Duodenal mucosa (tissue), 2 donors: ENCODE results near the gene EPHA6.
"Not testable (repeated sequence)": the region's sequence is repeated elsewhere in the genome, so short reads cannot be mapped to it uniquely, and the experiment has no call there.

ENCODE experiments used
- H3K27ac ChIP-seq: one replicate; pipeline ENCODE4 v1.7.0; 2013; ENCODE audit warnings: low read depth, low read length
- H3K27me3 ChIP-seq, 2 donors: one replicate each; pipeline ENCODE4 v1.7.0; 2013; ENCODE audit warnings: low read length in 2 of 2, control low read depth in 1 of 2; ENCODE audit not compliant: insufficient read depth in 2 of 2, control insufficient read depth in 1 of 2
- H3K36me3 ChIP-seq, 2 donors: one replicate each; pipeline ENCODE4 v1.7.0; 2013; ENCODE audit warnings: low read length in 2 of 2, control low read depth in 1 of 2; ENCODE audit not compliant: insufficient read depth in 2 of 2, control insufficient read depth in 1 of 2
- H3K4me1 ChIP-seq, 2 donors: one replicate each; pipeline ENCODE4 v1.7.0; 2013; ENCODE audit warnings: low read length in 2 of 2, control low read depth in 1 of 2; ENCODE audit not compliant: insufficient read depth in 2 of 2, control insufficient read depth in 1 of 2
- H3K4me3 ChIP-seq, 2 donors: one replicate each; pipeline ENCODE4 v1.7.0; 2013; ENCODE audit warnings: low read length in 2 of 2, low read depth in 1 of 2
- H3K9ac ChIP-seq, 2 donors: one replicate each; pipeline ENCODE4 v1.7.0; 2013; ENCODE audit warnings: low read length in 2 of 2, low read depth in 1 of 2
- H3K9me3 ChIP-seq, 2 donors: one replicate each; pipeline ENCODE4 v1.7.0; 2013; ENCODE audit warnings: low read length in 2 of 2, control low read depth in 1 of 2; ENCODE audit not compliant: control insufficient read depth in 1 of 2

Gene EPHA6

GRCh38 chr3:97510795-97511194, 696.4 kb downstream of the EPHA6 start:
- Histone ChIP-seq H3K27ac (no peak overlapping the region), H3K9ac (no peak overlapping the region), H3K4me3 (no peak overlapping the region), H3K4me1 (peaks cover 6 to 9% of the 10 kb centered on the region in 2 donors), H3K36me3 (no peaks in the 10 kb centered on the region), H3K27me3 (no peaks in the 10 kb centered on the region), H3K9me3 (no peaks in the 10 kb centered on the region)

- H3K9me3 ChIP-seq = no peaks in the 10 kb centered on the region
- H3K4me3 ChIP-seq = no peak overlapping the region
- no peak overlapping the region for H3K27ac ChIP-seq
- H3K4me1 ChIP-seq = peaks cover 6 to 9% of the 10 kb centered on the region in 2 donors
- H3K27me3 ChIP-seq = no peaks in the 10 kb centered on the region
- no peaks in the 10 kb centered on the region for H3K36me3 ChIP-seq
- no peak overlapping the region for H3K9ac ChIP-seq
Measured at GRCh38 chr3:97515076-97515475, 700.7 kb downstream of the EPHA6 start.

GRCh38 chr3:97530691-97531090, 716.3 kb downstream of the EPHA6 start:
- Histone ChIP-seq H3K27ac (no peak overlapping the region), H3K9ac (no peak overlapping the region), H3K36me3 (no peaks in the 10 kb centered on the region), H3K27me3 (no peaks in the 10 kb centered on the region), H3K9me3 (no peaks in the 10 kb centered on the region), H3K4me3 (no peak overlapping the region), H3K4me1 (no peaks in the 10 kb centered on the region)

GRCh38 chr3:97547573-97547972, 733.2 kb downstream of the EPHA6 start:
- not testable (repeated sequence) for H3K36me3 ChIP-seq, H3K27me3 ChIP-seq, H3K27ac ChIP-seq, H3K4me3 ChIP-seq, H3K9me3 ChIP-seq, H3K4me1 ChIP-seq, H3K9ac ChIP-seq

- no peak overlapping the region for H3K27ac ChIP-seq
- no peaks in the 10 kb centered on the region for H3K9me3 ChIP-seq
- H3K27me3 ChIP-seq = no peaks in the 10 kb centered on the region
- H3K36me3 ChIP-seq = no peaks in the 10 kb centered on the region
- no peak overlapping the region for H3K9ac ChIP-seq
- H3K4me3 ChIP-seq = no peak overlapping the region
- H3K4me1 ChIP-seq = no peaks in the 10 kb centered on the region
Measured at GRCh38 chr3:97550408-97550807, 736.0 kb downstream of the EPHA6 start.

- H3K4me3 ChIP-seq = no peak overlapping the region
- no peaks in the 10 kb centered on the region for H3K36me3 ChIP-seq
- no peaks in the 10 kb centered on the region for H3K9me3 ChIP-seq
- H3K4me1 ChIP-seq = no peaks in the 10 kb centered on the region
- no peaks in the 10 kb centered on the region for H3K27me3 ChIP-seq
- no peak overlapping the region for H3K27ac ChIP-seq
- no peak overlapping the region for H3K9ac ChIP-seq
Measured at GRCh38 chr3:97552186-97552585, 737.8 kb downstream of the EPHA6 start.

- Histone ChIP-seq H3K27me3 (no peaks in the 10 kb centered on the region), H3K4me3 (no peak overlapping the region), H3K9ac (no peak overlapping the region), H3K9me3 (no peaks in the 10 kb centered on the region), H3K36me3 (no peaks in the 10 kb centered on the region), H3K27ac (no peak overlapping the region), H3K4me1 (no peaks in the 10 kb centered on the region)
Measured at GRCh38 chr3:97575742-97576141, 761.3 kb downstream of the EPHA6 start.

GRCh38 chr3:97576221-97576620, 761.8 kb downstream of the EPHA6 start:
- H3K27ac ChIP-seq = no peak overlapping the region
- H3K9ac ChIP-seq = no peak overlapping the region
- H3K27me3 ChIP-seq = no peaks in the 10 kb centered on the region
- H3K4me1 ChIP-seq = no peaks in the 10 kb centered on the region
- no peak overlapping the region for H3K4me3 ChIP-seq
- no peaks in the 10 kb centered on the region for H3K36me3 ChIP-seq
- H3K9me3 ChIP-seq = no peaks in the 10 kb centered on the region

GRCh38 chr3:97579365-97579764, 765.0 kb downstream of the EPHA6 start:
- no peaks in the 10 kb centered on the region for H3K9me3 ChIP-seq
- H3K27me3 ChIP-seq = no peaks in the 10 kb centered on the region
- H3K4me1 ChIP-seq = no peaks in the 10 kb centered on the region
- no peak overlapping the region for H3K27ac ChIP-seq
- H3K4me3 ChIP-seq = no peak overlapping the region
- H3K9ac ChIP-seq = no peak overlapping the region
- H3K36me3 ChIP-seq = no peaks in the 10 kb centered on the region

- Histone ChIP-seq H3K4me3 (no peak overlapping the region), H3K9me3 (no peaks in the 10 kb centered on the region), H3K27me3 (no peaks in the 10 kb centered on the region), H3K9ac (no peak overlapping the region), H3K4me1 (no peaks in the 10 kb centered on the region), H3K36me3 (no peaks in the 10 kb centered on the region), H3K27ac (no peak overlapping the region)
Measured at GRCh38 chr3:97610626-97611025, 796.2 kb downstream of the EPHA6 start.

GRCh38 chr3:97612632-97613031, 798.2 kb downstream of the EPHA6 start:
- H3K9me3 ChIP-seq = no peaks in the 10 kb centered on the region
- H3K27ac ChIP-seq = no peak overlapping the region
- no peaks in the 10 kb centered on the region for H3K27me3 ChIP-seq
- H3K4me3 ChIP-seq = no peak overlapping the region
- H3K36me3 ChIP-seq = no peaks in the 10 kb centered on the region
- H3K4me1 ChIP-seq = no peaks in the 10 kb centered on the region
- H3K9ac ChIP-seq = no peak overlapping the region
